ENCODE data around the gene FNDC3A.

DNA sequence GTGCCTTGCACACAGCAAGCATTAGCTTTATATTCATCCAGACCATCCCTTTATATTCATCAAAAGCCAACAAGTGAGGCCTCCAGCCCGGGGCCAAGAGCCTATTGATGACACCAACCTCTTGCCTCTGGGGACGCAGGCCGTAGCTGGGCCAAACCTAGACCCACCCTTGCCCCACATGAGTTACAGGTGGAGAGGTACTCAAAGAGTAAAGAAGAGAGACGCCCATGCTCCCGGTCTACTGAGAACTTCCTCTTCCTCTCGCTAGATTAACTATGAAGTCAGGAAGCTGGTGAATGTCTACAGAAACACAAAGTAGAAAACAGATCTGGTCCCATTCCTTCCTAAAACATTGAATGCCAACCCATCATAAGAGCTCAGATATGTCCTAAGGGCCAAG lies 240.6 kb downstream of the FNDC3A start:
- TF ChIP-seq, protein P1, sequence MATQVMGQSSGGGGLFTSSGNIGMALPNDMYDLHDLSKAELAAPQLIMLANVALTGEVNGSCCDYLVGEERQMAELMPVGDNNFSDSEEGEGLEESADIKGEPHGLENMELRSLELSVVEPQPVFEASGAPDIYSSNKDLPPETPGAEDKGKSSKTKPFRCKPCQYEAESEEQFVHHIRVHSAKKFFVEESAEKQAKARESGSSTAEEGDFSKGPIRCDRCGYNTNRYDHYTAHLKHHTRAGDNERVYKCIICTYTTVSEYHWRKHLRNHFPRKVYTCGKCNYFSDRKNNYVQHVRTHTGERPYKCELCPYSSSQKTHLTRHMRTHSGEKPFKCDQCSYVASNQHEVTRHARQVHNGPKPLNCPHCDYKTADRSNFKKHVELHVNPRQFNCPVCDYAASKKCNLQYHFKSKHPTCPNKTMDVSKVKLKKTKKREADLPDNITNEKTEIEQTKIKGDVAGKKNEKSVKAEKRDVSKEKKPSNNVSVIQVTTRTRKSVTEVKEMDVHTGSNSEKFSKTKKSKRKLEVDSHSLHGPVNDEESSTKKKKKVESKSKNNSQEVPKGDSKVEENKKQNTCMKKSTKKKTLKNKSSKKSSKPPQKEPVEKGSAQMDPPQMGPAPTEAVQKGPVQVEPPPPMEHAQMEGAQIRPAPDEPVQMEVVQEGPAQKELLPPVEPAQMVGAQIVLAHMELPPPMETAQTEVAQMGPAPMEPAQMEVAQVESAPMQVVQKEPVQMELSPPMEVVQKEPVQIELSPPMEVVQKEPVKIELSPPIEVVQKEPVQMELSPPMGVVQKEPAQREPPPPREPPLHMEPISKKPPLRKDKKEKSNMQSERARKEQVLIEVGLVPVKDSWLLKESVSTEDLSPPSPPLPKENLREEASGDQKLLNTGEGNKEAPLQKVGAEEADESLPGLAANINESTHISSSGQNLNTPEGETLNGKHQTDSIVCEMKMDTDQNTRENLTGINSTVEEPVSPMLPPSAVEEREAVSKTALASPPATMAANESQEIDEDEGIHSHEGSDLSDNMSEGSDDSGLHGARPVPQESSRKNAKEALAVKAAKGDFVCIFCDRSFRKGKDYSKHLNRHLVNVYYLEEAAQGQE (IDR thresholded peaks at IDR 0.05; ENCODE audit: borderline replicate concordance): no peak
- TF ChIP-seq, protein P1 (CRISPR knock-in tag; IDR thresholded peaks at IDR 0.05; ENCODE audit: low read depth): no peak
- TF ChIP-seq RFX1 (IDR thresholded peaks at IDR 0.05): no peak
- TF ChIP-seq YY1 (IDR thresholded peaks at IDR 0.05; ENCODE audit: borderline replicate concordance in 1 of 3, control insufficient read depth in 1 of 3, extremely low read depth in 1 of 3, insufficient read depth in 3 of 3, insufficient read length in 1 of 3, insufficient replicate concordance in 2 of 3, low read depth in 1 of 3, low read length in 2 of 3): no peak
- no peak for TF ChIP-seq EGR1 (conservative IDR thresholded peaks at IDR 0.05)
- TF ChIP-seq KDM4B (IDR thresholded peaks at IDR 0.05; ENCODE audit: borderline replicate concordance in 2 of 2, low read depth in 1 of 2): no peak
- TF ChIP-seq, protein P2, sequence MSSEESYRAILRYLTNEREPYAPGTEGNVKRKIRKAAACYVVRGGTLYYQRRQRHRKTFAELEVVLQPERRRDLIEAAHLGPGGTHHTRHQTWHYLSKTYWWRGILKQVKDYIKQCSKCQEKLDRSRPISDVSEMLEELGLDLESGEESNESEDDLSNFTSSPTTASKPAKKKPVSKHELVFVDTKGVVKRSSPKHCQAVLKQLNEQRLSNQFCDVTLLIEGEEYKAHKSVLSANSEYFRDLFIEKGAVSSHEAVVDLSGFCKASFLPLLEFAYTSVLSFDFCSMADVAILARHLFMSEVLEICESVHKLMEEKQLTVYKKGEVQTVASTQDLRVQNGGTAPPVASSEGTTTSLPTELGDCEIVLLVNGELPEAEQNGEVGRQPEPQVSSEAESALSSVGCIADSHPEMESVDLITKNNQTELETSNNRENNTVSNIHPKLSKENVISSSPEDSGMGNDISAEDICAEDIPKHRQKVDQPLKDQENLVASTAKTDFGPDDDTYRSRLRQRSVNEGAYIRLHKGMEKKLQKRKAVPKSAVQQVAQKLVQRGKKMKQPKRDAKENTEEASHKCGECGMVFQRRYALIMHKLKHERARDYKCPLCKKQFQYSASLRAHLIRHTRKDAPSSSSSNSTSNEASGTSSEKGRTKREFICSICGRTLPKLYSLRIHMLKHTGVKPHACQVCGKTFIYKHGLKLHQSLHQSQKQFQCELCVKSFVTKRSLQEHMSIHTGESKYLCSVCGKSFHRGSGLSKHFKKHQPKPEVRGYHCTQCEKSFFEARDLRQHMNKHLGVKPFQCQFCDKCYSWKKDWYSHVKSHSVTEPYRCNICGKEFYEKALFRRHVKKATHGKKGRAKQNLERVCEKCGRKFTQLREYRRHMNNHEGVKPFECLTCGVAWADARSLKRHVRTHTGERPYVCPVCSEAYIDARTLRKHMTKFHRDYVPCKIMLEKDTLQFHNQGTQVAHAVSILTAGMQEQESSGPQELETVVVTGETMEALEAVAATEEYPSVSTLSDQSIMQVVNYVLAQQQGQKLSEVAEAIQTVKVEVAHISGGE (CRISPR knock-in tag; IDR thresholded peaks at IDR 0.05): no peak
- TF ChIP-seq BMI1 (IDR thresholded peaks at IDR 0.05; ENCODE audit: low read length): no peak
- TF ChIP-seq, protein P3, sequence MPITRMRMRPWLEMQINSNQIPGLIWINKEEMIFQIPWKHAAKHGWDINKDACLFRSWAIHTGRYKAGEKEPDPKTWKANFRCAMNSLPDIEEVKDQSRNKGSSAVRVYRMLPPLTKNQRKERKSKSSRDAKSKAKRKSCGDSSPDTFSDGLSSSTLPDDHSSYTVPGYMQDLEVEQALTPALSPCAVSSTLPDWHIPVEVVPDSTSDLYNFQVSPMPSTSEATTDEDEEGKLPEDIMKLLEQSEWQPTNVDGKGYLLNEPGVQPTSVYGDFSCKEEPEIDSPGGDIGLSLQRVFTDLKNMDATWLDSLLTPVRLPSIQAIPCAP (CRISPR knock-in tag; IDR thresholded peaks at IDR 0.05; ENCODE audit: borderline replicate concordance): no peak
- no peak for TF ChIP-seq SOX6 (IDR thresholded peaks at IDR 0.05)
